Thoracic aorta (tissue), 2 donors: ENCODE data around the gene DNASE1L1. TPM values are rescaled to one million over a fixed set of nuclear protein-coding genes. Genes with fewer than 3 reads are reported as not detected.

Source experiments
- ATAC-seq: fragments of 150-250 bp; one replicate; pipeline ENCODE4 v1.8.0; 2017; ENCODE audit warnings: low read depth; ENCODE audit not compliant: insufficient number of reproducible peaks, low FRiP score
- DNase-seq: peaks from one replicate; pipeline ENCODE4 v3.0.0-alpha.2; 2020; ENCODE audit warnings: low spot score
- H3K27ac ChIP-seq, 2 donors: fragments of 200-600 bp; sonication (generic); 1 replicate in 1 of 2; 2 replicates in 1 of 2; pipeline ENCODE4 v1.5.1; 2016; ENCODE audit warnings: mild to moderate bottlenecking in 2 of 2, moderate library complexity in 2 of 2
- H3K27me3 ChIP-seq: fragments of 200-600 bp; sonication (generic); replicated peaks from 2 replicates; pipeline ENCODE4 v1.6.0; 2016; ENCODE audit warnings: mild to moderate bottlenecking; ENCODE audit not compliant: insufficient read depth
- H3K36me3 ChIP-seq: fragments of 200-600 bp; sonication (generic); one replicate; pipeline ENCODE4 v1.5.1; 2016
- H3K4me1 ChIP-seq, 2 donors: fragments of 200-600 bp; sonication (generic); 1 replicate in 1 of 2; 2 replicates in 1 of 2; pipeline versions ENCODE4 v1.5.1 to v1.6.0; 2016; ENCODE audit warnings: low read depth in 2 of 2, mild to moderate bottlenecking in 1 of 2; ENCODE audit not compliant: control insufficient read depth in 1 of 2
- H3K4me3 ChIP-seq: fragments of 200-600 bp; sonication (generic); 2 replicates; pipeline ENCODE4 v1.5.1; 2016; ENCODE audit warnings: mild to moderate bottlenecking
- H3K9me3 ChIP-seq: fragments of 200-600 bp; sonication (generic); 2 replicates; pipeline ENCODE4 v1.5.1; 2016
- CTCF ChIP-seq: fragments of 200-600 bp; sonication (generic); IDR thresholded peaks from one replicate; pipeline ENCODE4 v1.5.1; 2019; ENCODE audit warnings: antibody characterized with exemption
- total RNA-seq, 2 donors: library from RNA; depleted of rRNA; stranded (reverse); fragments of >200 nt; gene quantifications; one replicate each; pipeline versions ENCODE4 v1.1.0 to v1.2.3, GENCODE V29; 2016

Gene DNASE1L1
- total RNA-seq, 2 donors from 2014 or later, result 39.9 to 41.8 TPM

GRCh38 chrX:154440623-154441357 lies 31.7 kb upstream of the DNASE1L1 start:
- ATAC-seq (no peak), DNase-seq (no peak)
- Histone ChIP-seq H3K9me3 (no peaks in the 10 kb centered on the region), H3K27me3 (no peaks in the 10 kb centered on the region), H3K36me3 (no peaks in the 10 kb centered on the region), H3K4me3 (no peak overlapping the region), H3K4me1 (peaks cover 6 to 30% of the 10 kb centered on the region in 2 donors), H3K27ac (no peak overlapping the region)
- TF ChIP-seq CTCF, result no peak

- TF ChIP-seq CTCF, result no peak
- Histone ChIP-seq H3K4me1 (peaks cover under 1 to 20% of the 10 kb centered on the region in 2 donors), H3K36me3 (no peaks in the 10 kb centered on the region), H3K27me3 (no peaks in the 10 kb centered on the region), H3K4me3 (no peak overlapping the region), H3K27ac (no peak overlapping the region), H3K9me3 (no peaks in the 10 kb centered on the region)
- DNase-seq (no peak), ATAC-seq (no peak)
Observed at GRCh38 chrX:154439841-154440240, 30.8 kb upstream of the DNASE1L1 start.

GRCh38 chrX:154437971-154438893 lies 29.2 kb upstream of the DNASE1L1 start:
- Histone ChIP-seq H3K36me3 (no peaks in the 10 kb centered on the region), H3K9me3 (no peaks in the 10 kb centered on the region), H3K27me3 (no peaks in the 10 kb centered on the region), H3K27ac (peak overlapping the region in 1 of 2 donors; percentile 71), H3K4me1 (peaks cover 0 to 14% of the 10 kb centered on the region in 2 donors), H3K4me3 (peak overlapping the region; percentile 78)
- TF ChIP-seq CTCF, result no peak
- ATAC-seq (no peak), DNase-seq (no peak)

GRCh38 chrX:154436983-154437752 lies 28.1 kb upstream of the DNASE1L1 start, which contains the start of gene GDI1:
Gene GDI1 (plus strand): TSS chrX:154437154. CDS start chrX:154437255, 101 bp downstream.
- Histone ChIP-seq H3K36me3 (no peaks in the 10 kb centered on the region), H3K27me3 (no peaks in the 10 kb centered on the region), H3K9me3 (no peaks in the 10 kb centered on the region), H3K27ac (peak within 1 kb of the TSS; percentile 71 to 72), H3K4me3 (peak within 1 kb of the TSS; percentile 78), H3K4me1 (peaks cover 0 to 13% of the 10 kb centered on the region in 2 donors)
- ATAC-seq, result peak; percentile 41
- TF ChIP-seq CTCF, result no peak
- no peak for DNase-seq
